IMR-90 (cell line): ENCODE results near the gene KCNAB2. TPM values are rescaled to one million over a fixed set of nuclear protein-coding genes. Genes with fewer than 3 reads are reported as not detected.

Source experiments
- ATAC-seq: fragments of 200-7000 bp; cut with Tn5 transposase; 2 replicates; pipeline ENCODE4 v1.9.1; 2020; ENCODE audit warnings: low read depth, mild to moderate bottlenecking, moderate library complexity
- BruUV-seq: library from RNA; stranded (reverse); fragments of 400-500 nt; replicated peaks from 2 replicates; lab custom pipeline; 2021; lab: Mats Ljungman, UMichigan
- CTCF ChIA-PET: fragments of 300-600 bp; formaldehyde crosslinking; extraction: SDS; loops from one replicate; lab custom pipeline; 2021; ENCODE audit warnings: antibody characterized with exemption; lab: Yijun Ruan, JAX
- POLR2A ChIA-PET: fragments of 300-600 bp; sonication (Branson Sonifier 250); formaldehyde crosslinking; loops from one replicate; lab custom pipeline; 2022; ENCODE audit warnings: antibody characterized with exemption; ENCODE audit not compliant: unreplicated experiment; lab: Charles Lee
- DNase-seq: peaks from one replicate; pipeline ENCODE4 v3.0.0; 2013
- H2AFZ ChIP-seq: replicated peaks from 2 replicates; pipeline ENCODE3; 2013; ENCODE audit warnings: low read length, mild to moderate bottlenecking; ENCODE audit not compliant: poor library complexity
- H2AK5ac ChIP-seq: 2 replicates; pipeline ENCODE4 v1.6.1; 2013; ENCODE audit warnings: low read depth, low read length, inconsistent platforms
- H2AK9ac ChIP-seq: replicated peaks from 2 replicates; pipeline ENCODE3; 2013; ENCODE audit warnings: mild to moderate bottlenecking, low read depth, low read length, moderate library complexity; ENCODE audit not compliant: poor library complexity
- H2BK120ac ChIP-seq: 2 replicates; pipeline ENCODE4 v1.6.1; 2013; ENCODE audit warnings: low read depth, low read length, inconsistent platforms
- H2BK15ac ChIP-seq: 3 replicates; pipeline ENCODE4 v1.6.1; 2013; ENCODE audit warnings: low read depth, low read length, inconsistent platforms
- H2BK20ac ChIP-seq: 2 replicates; pipeline ENCODE4 v1.6.1; 2013; ENCODE audit warnings: low read depth, mild to moderate bottlenecking, inconsistent platforms, low read length, moderate library complexity
- H2BK5ac ChIP-seq: 2 replicates; pipeline ENCODE4 v1.6.1; 2013; ENCODE audit warnings: mild to moderate bottlenecking, low read depth, low read length, inconsistent platforms; ENCODE audit not compliant: poor library complexity, severe bottlenecking
- H3K14ac ChIP-seq: replicated peaks from 2 replicates; pipeline ENCODE4 v1.6.1; 2013; ENCODE audit warnings: low read depth, low read length, inconsistent platforms
- H3K18ac ChIP-seq: 2 replicates; pipeline ENCODE4 v1.6.1; 2013; ENCODE audit warnings: low read depth, low read length, control low read depth
- H3K23ac ChIP-seq: 2 replicates; pipeline ENCODE4 v1.6.1; 2013; ENCODE audit warnings: low read depth, low read length, inconsistent platforms
- H3K27ac ChIP-seq: 2 replicates; pipeline ENCODE4 v1.5.1; 2013; ENCODE audit warnings: mild to moderate bottlenecking, control low read depth, low read length; ENCODE audit not compliant: insufficient read depth
- H3K27me3 ChIP-seq: 2 replicates; pipeline ENCODE4 v1.6.1; 2013; ENCODE audit warnings: low read length; ENCODE audit not compliant: control insufficient read depth, insufficient read depth
- H3K36me3 ChIP-seq: 2 replicates; pipeline ENCODE4 v1.6.1; 2013; ENCODE audit warnings: low read length, mixed read lengths; ENCODE audit not compliant: control insufficient read depth, insufficient read depth
- H3K4ac ChIP-seq: 2 replicates; pipeline ENCODE4 v1.6.1; 2013; ENCODE audit warnings: low read depth, low read length, inconsistent platforms
- H3K4me1 ChIP-seq: 2 replicates; pipeline ENCODE4 v1.6.1; 2013; ENCODE audit warnings: low read length, mixed read lengths; ENCODE audit not compliant: control insufficient read depth, insufficient read depth
- H3K4me2 ChIP-seq: 2 replicates; pipeline ENCODE4 v1.6.1; 2013; ENCODE audit warnings: low read depth, mild to moderate bottlenecking, control low read depth, low read length, moderate library complexity
- H3K4me3 ChIP-seq: 2 replicates; pipeline ENCODE4 v1.5.1; 2013; ENCODE audit warnings: low read depth, mild to moderate bottlenecking, control low read depth, low read length, moderate library complexity; ENCODE audit not compliant: insufficient read depth
- H3K56ac ChIP-seq: 2 replicates; pipeline ENCODE4 v1.6.1; 2013; ENCODE audit warnings: low read length, inconsistent platforms; ENCODE audit not compliant: insufficient read depth; ENCODE audit errors: extremely low read depth
- H3K79me1 ChIP-seq, 2 experiments: 2 replicates each; pipeline ENCODE4 v1.6.1; 2013; ENCODE audit warnings: low read length in 2 of 2, inconsistent platforms in 1 of 2, low read depth in 1 of 2
- H3K9ac ChIP-seq: 2 replicates; pipeline ENCODE4 v1.6.1; 2013; ENCODE audit warnings: low read depth, low read length, control low read depth
- H3K9me1 ChIP-seq: 2 replicates; pipeline ENCODE4 v1.6.1; 2013; ENCODE audit warnings: low read length, inconsistent platforms; ENCODE audit not compliant: insufficient read depth
- H3K9me3 ChIP-seq: 2 replicates; pipeline ENCODE4 v1.6.1; 2013; ENCODE audit warnings: low read length; ENCODE audit not compliant: control insufficient read depth, insufficient read depth
- H4K20me1 ChIP-seq: 2 replicates; pipeline ENCODE4 v1.6.1; 2013; ENCODE audit warnings: low read length, inconsistent platforms; ENCODE audit not compliant: insufficient read depth
- H4K5ac ChIP-seq: 2 replicates; pipeline ENCODE4 v1.6.1; 2013; ENCODE audit warnings: mild to moderate bottlenecking, low read depth, low read length, control low read depth
- H4K8ac ChIP-seq, 2 experiments: 2 replicates each; pipeline ENCODE4 v1.6.1; 2013; ENCODE audit warnings: low read depth in 2 of 2, low read length in 2 of 2, control low read depth in 1 of 2, inconsistent platforms in 1 of 2
- H4K91ac ChIP-seq: 2 replicates; pipeline ENCODE4 v1.6.1; 2013; ENCODE audit warnings: low read depth, low read length, inconsistent platforms; ENCODE audit not compliant: insufficient read depth
- BHLHE40 ChIP-seq: fragments of 150-350 bp; IDR thresholded peaks from 2 replicates; pipeline ENCODE4 v1.6.1; 2016; ENCODE audit warnings: mild to moderate bottlenecking, low read depth, low read length
- CEBPB ChIP-seq: IDR thresholded peaks from 2 replicates; pipeline ENCODE4 v1.6.1; 2012; ENCODE audit warnings: low read depth, low read length, improper control_type of control experiment
- CHD1 ChIP-seq: IDR thresholded peaks from 2 replicates; pipeline ENCODE4 v1.6.1; 2012; ENCODE audit warnings: low read depth, low read length, improper control_type of control experiment
- FOS ChIP-seq: fragments of 150-350 bp; IDR thresholded peaks from 2 replicates; pipeline ENCODE4 v1.6.1; 2016; ENCODE audit warnings: low read depth, low read length
- MAFK ChIP-seq: IDR thresholded peaks from 2 replicates; pipeline ENCODE4 v1.6.1; 2012; ENCODE audit warnings: low read depth, low read length, improper control_type of control experiment
- MAZ ChIP-seq: IDR thresholded peaks from 2 replicates; pipeline ENCODE4 v1.6.1; 2012; ENCODE audit warnings: low read depth, mild to moderate bottlenecking, low read length, improper control_type of control experiment, moderate library complexity, borderline replicate concordance
- MXI1 ChIP-seq: IDR thresholded peaks from 2 replicates; pipeline ENCODE4 v1.6.1; 2012; ENCODE audit warnings: low read depth, mild to moderate bottlenecking, low read length, moderate library complexity, borderline replicate concordance
- NFE2L2 ChIP-seq: fragments of 150-350 bp; IDR thresholded peaks from 2 replicates; pipeline ENCODE4 v1.6.1; 2016; ENCODE audit warnings: low read depth, mild to moderate bottlenecking, low read length
- POLR2A ChIP-seq: IDR thresholded peaks from 2 replicates; pipeline ENCODE4 v1.6.1; 2012; ENCODE audit warnings: mild to moderate bottlenecking, low read depth, low read length
- RAD21 ChIP-seq: IDR thresholded peaks from 2 replicates; pipeline ENCODE4 v1.6.1; 2012; ENCODE audit warnings: low read length, improper control_type of control experiment
- RCOR1 ChIP-seq: IDR thresholded peaks from 2 replicates; pipeline ENCODE4 v1.6.1; 2012; ENCODE audit warnings: mild to moderate bottlenecking, low read length, improper control_type of control experiment; ENCODE audit not compliant: insufficient replicate concordance
- WGBS, 2 experiments: methylation state at CpG; one replicate each; pipeline versions ENCODE4 v1.1.5 to v1.1.7; 2013; ENCODE audit warnings: missing lambda C conversion rate in 2 of 2; ENCODE audit not compliant: insufficient read length in 1 of 2; ENCODE audit errors: extremely low coverage in 2 of 2; 5-methylcytosine and 5-hydroxymethylcytosine counted together
- dilution Hi-C: fragments of 300-500 bp; cut with HindIII; formaldehyde crosslinking; loops from one replicate; pipeline ENCODE4 v1.14.3; 2018; ENCODE audit warnings: low sequenced_read_pairs; ENCODE audit not compliant: unreplicated experiment
- in situ Hi-C: fragments of 300-500 bp; cut with MboI; formaldehyde crosslinking; loops from 3 replicates; pipeline ENCODE4 v1.14.3; 2019; ENCODE audit warnings: low sequenced_read_pairs, inconsistent platforms, mixed read lengths
- intact Hi-C: fragments of 100-400 bp; cut with micrococcal nuclease; formaldehyde crosslinking; loops from 2 replicates; pipeline ENCODE4 v1.10.0; 2022
- polyA plus RNA-seq, 3 experiments: library from polyadenylated mRNA; depleted of rRNA; stranded (reverse); fragments of >200 nt; gene quantifications; 2 replicates each; pipeline ENCODE4 v1.2.3, GENCODE V29; 2012; ENCODE audit warnings: low replicate concordance in 1 of 3
- total RNA-seq: library from RNA; depleted of rRNA; stranded (reverse); fragments of >200 nt; gene quantifications from 2 replicates; pipeline ENCODE4 v1.2.3, GENCODE V29; 2012
- TF ChIP-seq, protein P1 (sequence below): fragments of 150-350 bp; IDR thresholded peaks from 2 replicates; pipeline ENCODE4 v1.6.1; 2016; ENCODE audit warnings: low read depth, mild to moderate bottlenecking, low read length, moderate library complexity, borderline replicate concordance
- TF ChIP-seq, protein P2 (sequence below): conservative IDR thresholded peaks from 2 replicates; pipeline ENCODE4 v1.5.1; 2012; ENCODE audit warnings: mild to moderate bottlenecking, low read depth, low read length, improper control_type of control experiment
- TF ChIP-seq, protein P3 (sequence below): fragments of 150-350 bp; IDR thresholded peaks from 2 replicates; pipeline ENCODE4 v1.6.1; 2017; ENCODE audit warnings: mild to moderate bottlenecking, antibody characterized with exemption, low read length, low read depth

The KCNAB2 gene
- total and polyA plus RNA-seq, 2 of the 4 experiments (the other 2 are of a cell fraction): 1.3 to 4.2 TPM

DNA sequence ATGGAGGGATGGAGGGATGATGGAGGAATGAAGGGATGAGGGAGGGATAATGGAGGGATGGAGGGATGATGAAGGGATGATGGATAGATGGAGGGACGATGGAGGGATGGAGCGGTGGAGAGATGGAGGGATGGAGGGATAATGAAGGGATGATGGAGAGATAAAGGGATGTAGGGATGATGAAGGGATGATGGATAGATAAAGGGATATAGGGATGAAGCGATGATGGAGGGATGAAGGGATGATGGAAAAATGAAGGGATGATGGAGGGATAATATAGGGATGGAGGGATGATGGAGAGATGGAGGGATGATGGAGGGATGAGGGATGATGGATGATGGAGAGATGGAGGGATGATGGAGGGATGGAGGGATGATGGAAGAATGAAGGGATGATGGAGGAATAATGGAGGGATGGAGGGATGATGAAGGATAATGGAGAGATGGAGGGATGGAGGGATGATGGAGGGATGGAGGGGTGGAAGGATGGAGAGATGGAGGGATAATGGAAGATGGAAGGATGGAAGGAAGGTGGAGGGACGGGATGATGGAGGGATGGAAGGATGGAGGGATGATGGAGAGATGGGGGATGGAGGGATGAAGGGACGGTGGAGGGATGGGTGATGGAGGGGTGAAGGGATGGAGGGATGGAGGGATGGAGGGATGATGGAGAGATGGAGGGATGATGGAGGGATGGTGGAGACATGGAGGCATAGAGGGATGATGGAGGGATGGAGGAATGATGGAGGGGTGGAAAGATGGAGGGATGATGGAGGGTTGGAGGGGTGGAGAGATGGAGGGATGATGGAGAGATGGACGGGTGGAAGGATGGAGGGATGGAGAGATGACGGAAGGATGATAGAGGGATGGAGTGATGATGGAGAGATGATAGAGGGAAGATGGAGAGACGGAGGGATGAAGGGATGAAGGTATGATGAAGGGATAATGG lies 62.0 kb downstream of the KCNAB2 start:
- Histone ChIP-seq H3K79me1 (no peaks in the 10 kb centered on the region), H2AK9ac (no peak overlapping the region), H3K23ac (no peak overlapping the region), H2AFZ (no peak overlapping the region), H3K56ac (no peak overlapping the region), H3K4me2 (no peak overlapping the region), H3K36me3 (no peaks in the 10 kb centered on the region), H2BK20ac (no peak overlapping the region), H4K5ac (no peak overlapping the region), H2BK15ac (no peak overlapping the region), H3K4me3 (no peak overlapping the region), H3K18ac (no peak overlapping the region), H4K91ac (no peak overlapping the region), H2BK120ac (no peak overlapping the region), H4K20me1 (no peaks in the 10 kb centered on the region), H3K4ac (no peak overlapping the region), H3K9me3 (no peaks in the 10 kb centered on the region), H3K4me1 (no peaks in the 10 kb centered on the region), H2BK5ac (no peak overlapping the region), H3K14ac (no peak overlapping the region), H2AK5ac (no peak overlapping the region), H3K27ac (no peak overlapping the region), H3K9ac (no peak overlapping the region), H3K9me1 (no peaks in the 10 kb centered on the region), H3K27me3 (peaks cover 25% of the 10 kb centered on the region; the same call in 1 of the 2 replicates), H4K8ac (no peak overlapping the region)
- no peak for DNase-seq
- intact Hi-C loops (loop anchor here (2.0 kb wide), 2 partner anchors 63 to 137 kb away; partner anchors contain the start of gene HES3), in situ Hi-C loops (no loop called here), dilution Hi-C loops (no loop called here)
- CTCF ChIA-PET: no interaction called here
- no peak for ATAC-seq
- WGBS, 2 experiments: 70 to 99% methylated on average over 8 of the region's 8 CpGs
- no TSS peak for BruUV-seq
- POLR2A ChIA-PET: no interaction called here
- no peak for TF ChIP-seq CEBPB
- no peak for TF ChIP-seq POLR2A
- TF ChIP-seq MXI1: no peak
- no peak for TF ChIP-seq FOS
- TF ChIP-seq CHD1: no peak
- no peak for TF ChIP-seq RAD21
- TF ChIP-seq BHLHE40: no peak
- no peak for TF ChIP-seq MAFK
- TF ChIP-seq MAZ: no peak
- TF ChIP-seq, protein P1, sequence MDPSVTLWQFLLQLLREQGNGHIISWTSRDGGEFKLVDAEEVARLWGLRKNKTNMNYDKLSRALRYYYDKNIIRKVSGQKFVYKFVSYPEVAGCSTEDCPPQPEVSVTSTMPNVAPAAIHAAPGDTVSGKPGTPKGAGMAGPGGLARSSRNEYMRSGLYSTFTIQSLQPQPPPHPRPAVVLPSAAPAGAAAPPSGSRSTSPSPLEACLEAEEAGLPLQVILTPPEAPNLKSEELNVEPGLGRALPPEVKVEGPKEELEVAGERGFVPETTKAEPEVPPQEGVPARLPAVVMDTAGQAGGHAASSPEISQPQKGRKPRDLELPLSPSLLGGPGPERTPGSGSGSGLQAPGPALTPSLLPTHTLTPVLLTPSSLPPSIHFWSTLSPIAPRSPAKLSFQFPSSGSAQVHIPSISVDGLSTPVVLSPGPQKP: no peak
- TF ChIP-seq NFE2L2: no peak
- TF ChIP-seq, protein P2, sequence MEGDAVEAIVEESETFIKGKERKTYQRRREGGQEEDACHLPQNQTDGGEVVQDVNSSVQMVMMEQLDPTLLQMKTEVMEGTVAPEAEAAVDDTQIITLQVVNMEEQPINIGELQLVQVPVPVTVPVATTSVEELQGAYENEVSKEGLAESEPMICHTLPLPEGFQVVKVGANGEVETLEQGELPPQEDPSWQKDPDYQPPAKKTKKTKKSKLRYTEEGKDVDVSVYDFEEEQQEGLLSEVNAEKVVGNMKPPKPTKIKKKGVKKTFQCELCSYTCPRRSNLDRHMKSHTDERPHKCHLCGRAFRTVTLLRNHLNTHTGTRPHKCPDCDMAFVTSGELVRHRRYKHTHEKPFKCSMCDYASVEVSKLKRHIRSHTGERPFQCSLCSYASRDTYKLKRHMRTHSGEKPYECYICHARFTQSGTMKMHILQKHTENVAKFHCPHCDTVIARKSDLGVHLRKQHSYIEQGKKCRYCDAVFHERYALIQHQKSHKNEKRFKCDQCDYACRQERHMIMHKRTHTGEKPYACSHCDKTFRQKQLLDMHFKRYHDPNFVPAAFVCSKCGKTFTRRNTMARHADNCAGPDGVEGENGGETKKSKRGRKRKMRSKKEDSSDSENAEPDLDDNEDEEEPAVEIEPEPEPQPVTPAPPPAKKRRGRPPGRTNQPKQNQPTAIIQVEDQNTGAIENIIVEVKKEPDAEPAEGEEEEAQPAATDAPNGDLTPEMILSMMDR: no peak
- TF ChIP-seq, protein P3, sequence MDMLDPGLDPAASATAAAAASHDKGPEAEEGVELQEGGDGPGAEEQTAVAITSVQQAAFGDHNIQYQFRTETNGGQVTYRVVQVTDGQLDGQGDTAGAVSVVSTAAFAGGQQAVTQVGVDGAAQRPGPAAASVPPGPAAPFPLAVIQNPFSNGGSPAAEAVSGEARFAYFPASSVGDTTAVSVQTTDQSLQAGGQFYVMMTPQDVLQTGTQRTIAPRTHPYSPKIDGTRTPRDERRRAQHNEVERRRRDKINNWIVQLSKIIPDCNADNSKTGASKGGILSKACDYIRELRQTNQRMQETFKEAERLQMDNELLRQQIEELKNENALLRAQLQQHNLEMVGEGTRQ: no peak
- TF ChIP-seq RCOR1: no peak
